ENCODE results near the gene NXPH1.

Gene NXPH1

DNA sequence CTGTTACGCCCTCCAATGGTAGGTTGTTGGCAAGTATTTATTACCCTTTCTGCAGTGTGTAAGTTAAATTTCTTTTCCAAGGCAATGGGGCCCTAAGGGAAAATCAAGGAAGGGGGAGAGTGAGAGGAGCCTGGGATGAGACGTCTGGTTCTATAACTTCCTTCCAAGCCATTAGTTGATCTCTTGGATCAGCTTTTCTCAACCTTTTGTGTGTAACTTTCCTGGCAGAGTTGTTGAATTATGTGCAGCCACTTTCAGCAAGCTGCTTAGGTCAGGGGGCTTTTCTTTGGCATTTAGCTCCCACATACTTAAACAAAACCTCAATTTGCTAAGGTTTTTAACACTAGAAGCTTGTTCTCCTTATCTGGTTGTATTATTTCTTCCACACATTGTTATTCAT is 127.1 kb downstream of the NXPH1 start:
- TF ChIP-seq, protein P1, sequence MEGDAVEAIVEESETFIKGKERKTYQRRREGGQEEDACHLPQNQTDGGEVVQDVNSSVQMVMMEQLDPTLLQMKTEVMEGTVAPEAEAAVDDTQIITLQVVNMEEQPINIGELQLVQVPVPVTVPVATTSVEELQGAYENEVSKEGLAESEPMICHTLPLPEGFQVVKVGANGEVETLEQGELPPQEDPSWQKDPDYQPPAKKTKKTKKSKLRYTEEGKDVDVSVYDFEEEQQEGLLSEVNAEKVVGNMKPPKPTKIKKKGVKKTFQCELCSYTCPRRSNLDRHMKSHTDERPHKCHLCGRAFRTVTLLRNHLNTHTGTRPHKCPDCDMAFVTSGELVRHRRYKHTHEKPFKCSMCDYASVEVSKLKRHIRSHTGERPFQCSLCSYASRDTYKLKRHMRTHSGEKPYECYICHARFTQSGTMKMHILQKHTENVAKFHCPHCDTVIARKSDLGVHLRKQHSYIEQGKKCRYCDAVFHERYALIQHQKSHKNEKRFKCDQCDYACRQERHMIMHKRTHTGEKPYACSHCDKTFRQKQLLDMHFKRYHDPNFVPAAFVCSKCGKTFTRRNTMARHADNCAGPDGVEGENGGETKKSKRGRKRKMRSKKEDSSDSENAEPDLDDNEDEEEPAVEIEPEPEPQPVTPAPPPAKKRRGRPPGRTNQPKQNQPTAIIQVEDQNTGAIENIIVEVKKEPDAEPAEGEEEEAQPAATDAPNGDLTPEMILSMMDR (IDR thresholded peaks at IDR 0.05; ENCODE audit: unreplicated experiment in 3 of 3), result no peak
- no peak overlapping the region for H3K4me3 Mint-ChIP-seq
- H3K9me3 Mint-ChIP-seq, result no peaks in the 10 kb centered on the region
- H3K4me1 Mint-ChIP-seq, result peaks cover 9% of the 10 kb centered on the region
- peak overlapping the region in 1 of 3 experiments; percentile 58 for H3K27ac Mint-ChIP-seq
- H3K36me3 Mint-ChIP-seq (ENCODE audit: low read depth), result no peaks in the 10 kb centered on the region
- peaks cover 28% of the 10 kb centered on the region for H3K27me3 Mint-ChIP-seq (ENCODE audit: low read depth)

- Mint-ChIP-seq H3K27ac (peak overlapping the region in 1 of 3 experiments; percentile 30), H3K27me3 (ENCODE audit: low read depth) (peaks cover 26% of the 10 kb centered on the region), H3K4me1 (peaks cover 9% of the 10 kb centered on the region), H3K4me3 (no peak overlapping the region), H3K9me3 (no peaks in the 10 kb centered on the region), H3K36me3 (ENCODE audit: low read depth) (no peaks in the 10 kb centered on the region)
- TF ChIP-seq, protein P1 (IDR thresholded peaks at IDR 0.05; ENCODE audit: unreplicated experiment in 3 of 3), result no peak
Measured at GRCh38 chr7:8561449-8561848, 128.0 kb downstream of the NXPH1 start.

DNA sequence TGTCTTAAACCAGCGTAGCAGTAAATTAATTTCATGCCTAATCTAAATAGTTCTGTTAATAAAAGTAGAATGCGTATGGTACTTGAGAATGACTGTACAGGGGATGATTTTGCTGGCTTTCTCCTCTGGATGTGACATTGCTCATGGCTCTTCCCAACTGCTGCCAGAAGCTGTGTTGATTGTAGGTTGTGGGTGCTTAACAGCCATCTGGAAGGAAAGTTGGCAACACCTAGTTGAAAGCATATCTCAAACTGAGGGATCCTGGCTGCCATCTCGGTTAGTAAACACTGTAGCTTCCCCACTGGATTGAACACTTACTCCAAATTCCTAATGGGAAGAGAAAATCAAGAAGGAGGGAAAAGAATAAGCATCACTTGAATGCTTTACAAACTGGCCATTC is 130.9 kb downstream of the NXPH1 start:
- TF ChIP-seq, protein P1 (IDR thresholded peaks at IDR 0.05; ENCODE audit: unreplicated experiment in 3 of 3), result no peak
- Mint-ChIP-seq H3K4me3 (no peak overlapping the region), H3K27me3 (ENCODE audit: low read depth) (peaks cover 22% of the 10 kb centered on the region), H3K9me3 (no peaks in the 10 kb centered on the region), H3K4me1 (peaks cover 9% of the 10 kb centered on the region), H3K27ac (no peak overlapping the region), H3K36me3 (ENCODE audit: low read depth) (no peaks in the 10 kb centered on the region)

GRCh38 chr7:8566016-8566415 is 132.6 kb downstream of the NXPH1 start:
- Mint-ChIP-seq H3K27ac (no peak overlapping the region), H3K4me3 (no peak overlapping the region), H3K9me3 (no peaks in the 10 kb centered on the region), H3K36me3 (ENCODE audit: low read depth) (no peaks in the 10 kb centered on the region), H3K27me3 (ENCODE audit: low read depth) (peaks cover 22% of the 10 kb centered on the region), H3K4me1 (no peaks in the 10 kb centered on the region)
- TF ChIP-seq, protein P1 (IDR thresholded peaks at IDR 0.05; ENCODE audit: unreplicated experiment in 3 of 3), result no peak

- H3K36me3 Mint-ChIP-seq (ENCODE audit: low read depth), result no peaks in the 10 kb centered on the region
- peaks cover 19% of the 10 kb centered on the region for H3K27me3 Mint-ChIP-seq (ENCODE audit: low read depth)
- TF ChIP-seq, protein P1 (IDR thresholded peaks at IDR 0.05; ENCODE audit: unreplicated experiment in 3 of 3), result no peak
- no peak overlapping the region for H3K4me3 Mint-ChIP-seq
- no peaks in the 10 kb centered on the region for H3K9me3 Mint-ChIP-seq
- H3K4me1 Mint-ChIP-seq, result no peaks in the 10 kb centered on the region
- no peak overlapping the region for H3K27ac Mint-ChIP-seq
Measured at GRCh38 chr7:8567626-8568025, 134.2 kb downstream of the NXPH1 start.

DNA sequence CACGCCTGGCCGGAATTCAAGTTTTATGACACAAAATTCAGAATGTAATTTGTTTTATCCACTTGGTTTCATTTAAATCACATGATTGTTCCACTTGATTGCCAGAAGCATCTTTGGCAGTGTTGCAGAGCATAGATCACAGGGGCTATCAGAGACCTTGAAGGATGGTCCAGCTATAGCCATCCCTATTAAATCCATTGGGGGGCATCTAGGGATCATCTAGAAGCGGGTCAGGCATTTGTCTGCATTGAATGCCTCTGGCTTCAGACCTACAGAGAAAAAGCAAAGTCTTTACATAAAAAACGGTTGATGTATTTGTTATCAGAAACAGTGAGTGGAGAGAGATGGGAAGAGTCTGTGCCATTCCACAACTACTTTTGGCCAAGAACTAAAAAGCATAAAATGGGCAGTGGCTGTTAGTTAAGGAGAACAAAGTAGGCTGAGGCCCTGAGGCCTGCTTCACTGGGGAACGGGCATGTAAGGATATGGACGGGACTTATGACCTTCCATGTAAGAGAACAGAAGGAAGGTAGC is 146.3 kb downstream of the NXPH1 start:
- Mint-ChIP-seq H3K4me3 (no peak overlapping the region), H3K27ac (no peak overlapping the region), H3K4me1 (peaks cover 8% of the 10 kb centered on the region), H3K9me3 (no peaks in the 10 kb centered on the region), H3K36me3 (ENCODE audit: low read depth) (no peaks in the 10 kb centered on the region), H3K27me3 (ENCODE audit: low read depth) (peaks cover 3% of the 10 kb centered on the region)
- TF ChIP-seq, protein P1 (IDR thresholded peaks at IDR 0.05; ENCODE audit: unreplicated experiment in 3 of 3), result no peak

Measured in nephron (organoid).